MG63 (cell line): ENCODE measurements around the gene ADGRB2. TPM values are rescaled to one million over a fixed set of nuclear protein-coding genes. Genes with fewer than 3 reads are reported as not detected.

Experiments
- DNase-seq: peaks from one replicate; pipeline ENCODE4 v3.0.0-alpha.2; 2020
- H3K27me3 ChIP-seq: fragments of 250-450 bp; sonication (Bioruptor Pico); 2 replicates; pipeline ENCODE4 v1.5.1; 2020; ENCODE audit warnings: mild to moderate bottlenecking, moderate library complexity
- H3K36me3 ChIP-seq: fragments of 250-450 bp; sonication (Bioruptor Pico); 2 replicates; pipeline ENCODE4 v1.5.1; 2020; ENCODE audit warnings: mild to moderate bottlenecking, moderate library complexity
- H3K4me3 ChIP-seq: fragments of 250-450 bp; sonication (Bioruptor Pico); 2 replicates; pipeline ENCODE4 v1.5.1; 2020; ENCODE audit warnings: mild to moderate bottlenecking, moderate library complexity
- H3K9me3 ChIP-seq: fragments of 250-450 bp; sonication (Bioruptor Pico); 2 replicates; pipeline ENCODE4 v1.5.1; 2020; ENCODE audit warnings: mild to moderate bottlenecking, moderate library complexity
- total RNA-seq: library from RNA; depleted of rRNA; stranded (reverse); fragments of >200 nt; shearing (Covaris generic); gene quantifications from 2 replicates; pipeline ENCODE4 v1.2.3, GENCODE V29; 2014; ENCODE audit warnings: low replicate concordance

ADGRB2 gene
- total RNA-seq, 1 experiment from 2014 or later = 8.5 TPM

DNA sequence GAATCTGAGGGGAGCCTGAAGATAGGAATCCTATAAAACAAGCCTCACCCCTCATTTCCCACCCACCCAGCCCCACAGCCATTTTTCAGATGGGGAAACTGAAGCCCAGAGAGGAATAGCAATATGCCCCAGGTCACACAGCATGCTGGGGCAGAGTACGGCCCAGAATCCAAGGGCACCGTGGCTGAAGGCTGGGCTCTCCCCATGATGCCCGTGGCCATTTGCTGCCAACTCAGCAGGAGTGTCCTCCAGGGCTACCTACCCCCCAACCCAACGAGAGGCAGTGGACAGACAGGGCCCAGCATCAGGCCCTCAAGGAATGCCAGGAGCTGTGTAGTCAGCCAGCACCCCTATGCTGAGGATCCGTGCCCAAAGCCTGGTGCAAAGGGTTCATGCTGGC, 68.8 kb downstream of the ADGRB2 start:
- no peaks in the 10 kb centered on the region for H3K27me3 ChIP-seq
- DNase-seq = no peak
- no peaks in the 10 kb centered on the region for H3K9me3 ChIP-seq
- no peak overlapping the region for H3K4me3 ChIP-seq
- peaks cover 74% of the 10 kb centered on the region for H3K36me3 ChIP-seq

DNA sequence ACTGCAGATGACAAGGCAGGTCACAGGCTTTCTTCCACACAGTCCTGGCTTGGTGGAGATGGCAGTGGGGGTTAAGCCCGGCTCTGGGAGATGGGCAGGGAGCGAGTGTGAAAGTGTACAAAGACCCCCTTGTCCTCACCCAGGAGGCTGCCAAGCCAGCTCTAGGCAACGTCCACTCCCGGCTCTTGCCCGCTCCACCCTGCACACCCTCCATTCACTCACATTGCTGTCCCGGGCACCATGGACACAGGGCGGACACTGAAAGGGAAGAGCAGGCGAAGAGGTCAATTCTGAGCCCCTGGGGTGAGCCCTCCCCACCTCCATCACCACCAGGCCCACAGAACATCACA, 69.2 kb downstream of the ADGRB2 start:
- peaks cover 74% of the 10 kb centered on the region for H3K36me3 ChIP-seq
- no peak for DNase-seq

DNA sequence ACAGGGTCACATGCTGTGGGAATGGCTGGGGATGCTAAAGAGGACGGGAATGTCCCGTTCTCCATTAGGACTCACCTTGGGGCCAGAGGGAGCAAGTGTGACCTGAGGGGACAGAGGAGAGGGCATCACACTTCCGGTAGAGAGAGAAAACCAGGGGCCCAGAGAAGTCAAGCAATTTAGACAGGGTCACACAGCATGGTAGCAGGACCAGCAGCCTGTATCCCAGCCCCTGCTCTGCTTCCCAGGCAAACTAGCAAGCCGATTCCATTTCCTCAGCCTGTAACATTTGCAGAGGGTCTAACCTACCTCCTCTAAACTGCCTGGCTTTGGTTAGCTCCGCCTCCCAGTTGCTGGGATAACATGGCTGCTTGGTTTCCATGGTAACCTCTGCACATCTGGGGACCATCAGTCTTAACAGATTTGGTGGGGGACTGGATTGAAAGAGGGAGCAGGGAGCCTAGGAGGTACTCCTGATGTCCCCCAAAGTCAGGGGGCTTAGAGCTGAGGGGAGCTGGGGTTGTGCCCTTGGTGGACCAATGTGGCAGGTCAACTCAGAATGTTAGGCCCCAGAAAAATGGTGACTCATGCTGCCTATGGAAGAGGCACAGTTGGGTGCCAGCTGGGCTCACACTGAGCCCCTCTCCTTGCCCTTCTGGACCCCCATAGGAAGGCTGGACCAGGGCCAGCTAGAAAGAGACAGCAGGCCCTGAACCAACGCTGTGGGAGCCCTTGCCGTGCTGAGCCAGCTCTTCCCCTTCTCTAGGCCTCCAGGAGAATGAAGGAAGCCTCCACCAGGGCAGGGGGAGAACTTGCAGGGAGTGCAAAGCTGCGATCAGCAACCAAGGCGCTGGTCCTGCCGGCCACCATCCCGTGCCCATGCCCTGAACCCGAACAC, 69.8 kb downstream of the ADGRB2 start:
- no peaks in the 10 kb centered on the region for H3K9me3 ChIP-seq
- no peak for DNase-seq
- no peak overlapping the region for H3K4me3 ChIP-seq
- peaks cover 74% of the 10 kb centered on the region for H3K36me3 ChIP-seq
- no peaks in the 10 kb centered on the region for H3K27me3 ChIP-seq

More for the DNA sequence above, 69.2 kb downstream of the ADGRB2 start:
- Histone ChIP-seq H3K4me3 (no peak overlapping the region), H3K9me3 (no peaks in the 10 kb centered on the region), H3K27me3 (no peaks in the 10 kb centered on the region)

DNA sequence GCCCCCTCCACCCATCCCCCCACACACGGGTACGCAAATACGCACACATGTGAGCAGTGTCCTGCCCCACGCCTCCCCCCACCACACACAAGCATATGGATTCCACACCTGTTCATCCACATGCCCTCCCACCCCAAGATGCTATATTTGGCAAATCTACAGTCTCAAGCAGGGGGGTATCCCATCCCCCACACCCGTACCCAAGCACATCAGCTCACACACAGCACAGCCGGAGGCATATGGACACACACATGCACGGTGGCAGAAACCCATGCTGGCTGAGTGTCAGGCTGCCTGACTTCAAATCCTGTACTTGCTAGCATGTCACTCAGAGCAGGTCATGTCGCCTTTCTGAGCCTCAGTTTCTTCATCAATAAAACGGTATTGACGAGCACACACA, 70.9 kb downstream of the ADGRB2 start:
- no peak for DNase-seq
- no peaks in the 10 kb centered on the region for H3K9me3 ChIP-seq

DNA sequence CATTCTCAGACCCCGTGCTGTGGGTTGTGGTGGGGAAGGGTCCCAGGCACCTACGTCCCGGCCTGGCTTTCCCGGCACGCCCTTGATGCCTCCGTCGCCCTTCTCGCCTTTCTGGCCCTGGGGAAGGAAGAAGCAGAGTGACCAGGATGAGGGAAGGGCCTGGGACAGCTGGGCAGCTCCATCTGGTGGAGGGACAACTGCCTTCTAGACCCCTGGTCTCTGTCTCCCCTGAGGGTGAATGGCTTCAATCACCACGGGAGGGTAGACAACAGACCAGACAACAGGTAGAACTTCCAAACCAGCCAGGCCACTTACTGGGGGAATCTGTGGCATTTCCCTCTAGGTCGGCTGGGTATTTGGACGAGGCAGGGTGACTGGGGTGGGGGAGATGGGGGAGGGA, 72.2 kb downstream of the ADGRB2 start:
- Histone ChIP-seq H3K4me3 (no peak overlapping the region), H3K9me3 (no peaks in the 10 kb centered on the region), H3K27me3 (no peaks in the 10 kb centered on the region), H3K36me3 (peaks cover 59% of the 10 kb centered on the region)
- DNase-seq = no peak

More for the DNA sequence above, 70.9 kb downstream of the ADGRB2 start:
- H3K27me3 ChIP-seq = no peaks in the 10 kb centered on the region
- peaks cover 68% of the 10 kb centered on the region for H3K36me3 ChIP-seq
- no peak overlapping the region for H3K4me3 ChIP-seq

DNA sequence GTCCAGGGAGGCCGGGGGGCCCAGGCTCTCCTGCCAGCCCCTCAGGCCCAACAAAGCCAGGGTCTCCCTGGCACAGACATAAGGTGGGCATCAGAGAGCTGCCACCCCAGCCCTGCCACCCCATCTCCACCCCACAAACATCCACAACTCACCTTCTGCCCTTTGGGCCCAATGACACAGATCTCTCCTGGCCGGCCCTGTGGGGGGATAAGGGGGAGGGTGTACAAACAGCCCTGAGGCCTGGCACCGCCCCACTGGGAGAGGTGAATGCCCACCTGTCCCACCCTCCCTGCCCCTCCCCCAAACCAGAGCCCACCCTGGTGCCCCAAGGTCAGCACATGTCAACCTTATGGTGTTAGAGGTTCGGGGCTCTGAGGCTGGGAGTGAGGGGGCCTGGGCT, 72.7 kb downstream of the ADGRB2 start:
- Histone ChIP-seq H3K27me3 (no peaks in the 10 kb centered on the region), H3K4me3 (no peak overlapping the region), H3K9me3 (no peaks in the 10 kb centered on the region), H3K36me3 (peaks cover 55% of the 10 kb centered on the region)
- no peak for DNase-seq

DNA sequence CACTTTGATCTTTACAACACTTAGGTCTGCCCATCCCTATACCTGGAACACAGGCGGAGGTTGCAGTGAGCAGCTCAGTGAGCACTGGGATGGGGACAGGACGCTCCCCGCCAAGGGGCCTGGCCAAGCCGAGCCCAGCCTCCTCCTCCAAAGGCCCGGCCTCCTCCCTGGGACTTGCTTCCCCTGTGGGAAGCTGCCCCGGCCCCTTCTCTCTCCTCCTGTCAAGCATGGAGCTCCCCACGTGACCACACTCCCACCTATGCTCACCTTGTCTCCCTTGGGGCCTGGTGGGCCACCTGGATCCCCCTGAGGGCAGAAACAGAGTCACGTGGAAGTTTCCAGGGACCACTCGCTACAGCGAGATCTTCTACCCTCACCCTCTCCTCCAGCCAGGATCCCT, 73.2 kb downstream of the ADGRB2 start:
- Histone ChIP-seq H3K36me3 (peaks cover 59% of the 10 kb centered on the region), H3K27me3 (no peaks in the 10 kb centered on the region)

DNA sequence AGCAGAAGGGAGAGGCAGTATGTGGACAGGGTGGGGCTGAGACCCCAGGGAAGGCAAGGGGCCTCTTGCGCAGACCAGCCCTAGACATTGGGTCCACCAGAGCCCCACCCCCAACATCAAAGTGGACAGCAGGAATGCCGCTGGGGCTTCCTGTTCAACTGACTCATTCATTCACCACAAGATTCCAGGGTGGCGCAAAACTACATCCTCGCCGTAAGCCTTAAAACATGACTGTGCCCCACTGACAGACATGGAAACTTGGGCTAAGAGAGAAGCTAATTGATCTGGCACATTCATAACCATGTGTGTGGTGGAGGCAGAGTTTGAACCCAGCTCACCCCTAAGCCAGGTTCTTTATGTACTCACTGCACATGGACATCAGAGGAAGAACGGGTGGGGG, 74.3 kb downstream of the ADGRB2 start:
- H3K4me3 ChIP-seq = no peak overlapping the region

More for the DNA sequence above, 73.2 kb downstream of the ADGRB2 start:
- H3K4me3 ChIP-seq = no peak overlapping the region
- H3K9me3 ChIP-seq = no peaks in the 10 kb centered on the region
- no peak for DNase-seq

DNA sequence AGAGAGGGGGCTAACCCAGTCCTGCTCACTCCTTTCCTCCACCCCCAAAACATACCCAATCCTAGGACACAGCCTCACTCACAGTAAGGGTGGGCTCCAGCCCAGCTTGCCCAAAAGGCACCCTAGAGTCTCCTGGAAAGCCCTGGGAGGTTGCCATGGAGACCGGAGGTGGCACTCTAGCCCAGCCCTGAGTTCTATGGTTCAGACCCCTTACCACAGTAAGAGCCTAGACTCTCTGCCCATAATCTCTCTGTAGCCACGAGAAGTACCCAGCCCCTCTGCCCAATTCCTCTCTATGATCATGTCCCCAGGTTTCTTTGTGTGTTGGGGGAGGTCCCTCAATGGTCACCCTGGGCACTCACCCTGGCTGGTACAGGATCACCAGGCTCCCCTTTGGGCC, 74.8 kb downstream of the ADGRB2 start:
- H3K4me3 ChIP-seq = no peak overlapping the region
- DNase-seq = no peak
- H3K9me3 ChIP-seq = no peaks in the 10 kb centered on the region
- peaks cover 62% of the 10 kb centered on the region for H3K36me3 ChIP-seq
- H3K27me3 ChIP-seq = no peaks in the 10 kb centered on the region

More for the DNA sequence above, 74.3 kb downstream of the ADGRB2 start:
- Histone ChIP-seq H3K27me3 (no peaks in the 10 kb centered on the region), H3K9me3 (no peaks in the 10 kb centered on the region), H3K36me3 (peaks cover 62% of the 10 kb centered on the region)
- DNase-seq = no peak

DNA sequence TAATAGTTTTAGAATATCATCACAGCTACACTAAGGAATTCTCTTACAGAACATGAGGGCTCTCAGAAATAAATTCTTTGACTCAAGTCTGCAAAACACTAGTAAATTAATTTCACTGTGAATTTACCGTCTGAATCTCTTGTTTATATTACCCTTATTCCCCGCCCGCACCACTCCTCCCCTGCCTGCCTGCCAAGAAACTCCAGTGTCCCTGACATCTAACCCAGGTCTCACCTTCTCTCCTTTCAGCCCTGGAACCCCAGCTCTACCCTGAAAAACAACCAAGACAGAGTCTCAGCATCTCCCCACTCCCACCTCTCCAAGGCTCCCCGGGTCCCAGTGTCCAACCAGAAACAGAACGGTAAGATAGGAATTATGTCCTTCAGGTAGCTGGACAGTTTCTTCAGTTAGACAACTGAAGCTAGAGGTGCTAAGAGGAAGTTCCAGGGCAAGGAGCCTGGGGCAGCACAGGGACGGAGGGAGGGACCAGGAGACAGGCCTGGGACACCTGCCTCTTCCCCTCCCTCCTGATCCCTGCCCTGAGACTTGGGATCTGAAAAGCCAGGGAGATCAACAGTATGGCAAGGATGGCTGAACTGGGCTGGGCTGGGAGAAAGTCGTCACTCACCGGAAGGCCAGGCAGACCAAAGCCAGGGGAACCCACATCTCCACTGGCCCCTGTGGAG, 75.8 kb downstream of the ADGRB2 start:
- Histone ChIP-seq H3K9me3 (no peaks in the 10 kb centered on the region), H3K27me3 (no peaks in the 10 kb centered on the region), H3K36me3 (peaks cover 61% of the 10 kb centered on the region), H3K4me3 (no peak overlapping the region)
- DNase-seq = no peak

DNA sequence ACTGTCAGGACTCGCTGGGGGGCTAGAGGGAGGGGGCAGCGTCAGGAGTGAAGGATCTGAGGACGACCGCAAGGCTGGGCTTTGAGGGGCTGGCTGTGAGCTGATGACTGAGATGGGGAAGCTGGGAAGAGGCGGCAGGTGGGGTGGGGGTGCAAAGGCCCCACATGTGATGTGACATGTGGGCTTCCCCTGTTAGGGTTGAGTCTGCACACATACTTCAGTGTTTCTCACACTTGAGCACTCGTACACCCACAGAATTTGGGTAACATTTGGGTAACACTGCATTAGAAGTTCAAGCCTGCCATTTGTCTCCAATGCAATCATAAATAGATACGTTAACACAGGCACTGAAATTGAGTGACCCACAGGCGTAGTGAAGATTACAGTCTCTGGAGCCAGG, 76.5 kb downstream of the ADGRB2 start:
- H3K9me3 ChIP-seq = no peaks in the 10 kb centered on the region
- H3K4me3 ChIP-seq = no peak overlapping the region
- no peak for DNase-seq
- H3K36me3 ChIP-seq = peaks cover 62% of the 10 kb centered on the region
- no peaks in the 10 kb centered on the region for H3K27me3 ChIP-seq

DNA sequence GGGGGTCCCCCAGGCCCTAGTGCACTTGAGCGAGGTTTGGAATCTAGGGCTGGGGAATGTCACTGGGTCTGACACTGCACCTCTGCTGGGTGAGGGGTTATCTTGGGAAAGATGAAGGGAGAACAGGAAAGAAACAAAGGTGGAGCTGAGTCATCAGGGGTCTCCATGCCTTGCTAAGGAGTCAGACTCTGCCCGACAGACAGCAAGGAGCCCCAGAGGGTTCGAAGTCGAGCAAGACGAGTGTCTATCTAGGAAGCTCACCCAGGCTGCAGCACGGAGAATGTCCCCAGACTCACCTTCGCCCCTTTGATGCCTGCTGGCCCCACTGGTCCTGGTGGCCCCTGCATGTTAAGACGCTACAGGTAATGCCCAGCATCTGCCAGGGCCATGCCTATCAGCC, 78.3 kb downstream of the ADGRB2 start:
- no peaks in the 10 kb centered on the region for H3K27me3 ChIP-seq
- no peak for DNase-seq
- peaks cover 72% of the 10 kb centered on the region for H3K36me3 ChIP-seq
- H3K9me3 ChIP-seq = no peaks in the 10 kb centered on the region
- no peak overlapping the region for H3K4me3 ChIP-seq

DNA sequence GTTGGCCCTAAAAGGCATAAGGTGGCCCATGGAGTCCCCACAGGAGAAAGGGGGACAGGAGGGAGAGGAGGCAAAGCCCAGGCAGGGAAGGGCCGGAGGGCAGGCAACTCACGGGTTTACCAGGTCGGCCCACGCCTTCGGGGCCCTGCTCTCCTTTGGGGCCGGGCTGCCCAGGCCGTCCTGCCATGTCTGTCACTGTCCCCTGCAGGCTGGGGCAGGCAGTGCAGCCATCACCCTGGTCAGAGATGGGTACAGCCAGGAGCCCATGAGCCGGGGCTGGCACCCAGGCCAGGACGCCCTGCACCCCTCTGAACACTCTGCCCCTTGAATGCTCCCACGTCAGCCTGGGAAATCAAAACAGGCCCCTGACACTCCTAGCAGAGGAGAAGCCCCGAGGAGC, 80.1 kb downstream of the ADGRB2 start:
- no peak for DNase-seq
- H3K36me3 ChIP-seq = peaks cover 71% of the 10 kb centered on the region

DNA sequence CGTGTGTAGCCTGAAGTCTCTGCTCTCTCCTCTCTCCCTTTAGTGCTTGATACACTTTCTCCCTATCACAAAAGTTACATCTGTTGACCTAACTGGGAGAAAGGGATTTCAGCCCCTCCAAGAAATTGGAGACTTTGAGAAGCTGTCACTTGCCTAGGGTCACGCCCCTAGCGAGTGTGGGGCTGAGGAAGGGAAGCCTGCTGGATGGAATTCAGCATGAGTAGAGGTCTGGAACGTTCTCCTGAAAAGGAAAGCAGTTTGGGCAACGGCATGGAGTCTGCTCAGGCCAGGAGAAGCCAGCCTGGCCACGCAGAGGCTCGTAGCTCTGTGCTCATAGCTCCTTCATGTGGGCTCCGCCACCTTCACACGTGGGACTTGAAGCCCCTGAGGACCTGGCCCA, 82.7 kb downstream of the ADGRB2 start:
- Histone ChIP-seq H3K27me3 (no peaks in the 10 kb centered on the region), H3K9me3 (no peaks in the 10 kb centered on the region), H3K36me3 (peaks cover 71% of the 10 kb centered on the region), H3K4me3 (no peak overlapping the region)
- no peak for DNase-seq

More for the DNA sequence above, 80.1 kb downstream of the ADGRB2 start:
- H3K9me3 ChIP-seq = no peaks in the 10 kb centered on the region
- H3K4me3 ChIP-seq = no peak overlapping the region
- H3K27me3 ChIP-seq = no peaks in the 10 kb centered on the region

DNA sequence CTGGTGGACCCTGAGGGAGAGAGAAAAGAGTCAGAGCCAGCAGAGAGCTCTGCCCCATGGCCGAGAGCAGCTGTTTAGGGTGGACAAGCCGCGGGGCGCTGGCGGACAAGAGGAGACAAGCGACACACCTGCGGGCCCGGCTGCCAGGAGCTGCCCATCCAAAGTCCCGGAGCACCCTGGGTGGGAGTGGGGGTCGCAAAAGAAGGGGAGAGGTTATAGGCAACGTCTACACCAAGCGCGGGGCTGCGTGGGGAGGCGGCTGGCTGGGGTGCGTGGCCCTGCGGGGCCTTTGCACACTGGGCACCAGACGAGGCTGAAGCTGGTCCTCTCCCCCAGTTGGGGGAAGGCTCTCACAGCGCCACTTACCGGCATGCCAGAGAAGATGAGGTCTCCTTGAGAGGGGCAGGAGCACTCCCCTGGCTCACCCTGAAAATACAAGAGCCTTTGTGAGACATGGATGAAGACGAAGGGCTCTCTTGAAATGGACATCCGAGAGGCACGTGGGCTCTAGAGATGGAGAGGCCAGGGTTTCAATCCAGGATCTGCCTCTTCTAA, 84.4 kb downstream of the ADGRB2 start:
- H3K4me3 ChIP-seq = no peak overlapping the region
- H3K9me3 ChIP-seq = no peaks in the 10 kb centered on the region
- H3K36me3 ChIP-seq = peaks cover 63% of the 10 kb centered on the region
- no peak for DNase-seq
- H3K27me3 ChIP-seq = no peaks in the 10 kb centered on the region

DNA sequence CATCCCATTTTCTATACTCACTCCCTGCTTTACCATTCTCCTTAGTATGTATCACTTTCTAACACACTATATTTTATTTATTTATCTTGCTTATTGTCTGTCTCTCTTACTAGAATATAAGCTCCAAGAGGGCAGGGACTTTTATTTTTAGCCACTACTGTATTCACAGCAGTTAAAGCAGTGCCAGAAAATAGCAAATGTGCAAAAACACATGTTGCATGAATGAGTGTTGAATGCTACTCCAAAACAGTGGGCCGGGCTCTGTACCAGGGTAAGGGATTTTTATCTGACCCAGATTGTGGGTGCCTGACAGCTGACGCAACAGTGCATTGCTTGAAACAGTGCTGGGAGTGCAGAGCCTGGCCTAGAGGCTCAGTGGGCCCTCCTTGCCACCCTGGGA, 85.0 kb downstream of the ADGRB2 start:
- no peak overlapping the region for H3K4me3 ChIP-seq
- no peak for DNase-seq
- H3K36me3 ChIP-seq = peaks cover 63% of the 10 kb centered on the region
- H3K9me3 ChIP-seq = no peaks in the 10 kb centered on the region
- H3K27me3 ChIP-seq = no peaks in the 10 kb centered on the region

DNA sequence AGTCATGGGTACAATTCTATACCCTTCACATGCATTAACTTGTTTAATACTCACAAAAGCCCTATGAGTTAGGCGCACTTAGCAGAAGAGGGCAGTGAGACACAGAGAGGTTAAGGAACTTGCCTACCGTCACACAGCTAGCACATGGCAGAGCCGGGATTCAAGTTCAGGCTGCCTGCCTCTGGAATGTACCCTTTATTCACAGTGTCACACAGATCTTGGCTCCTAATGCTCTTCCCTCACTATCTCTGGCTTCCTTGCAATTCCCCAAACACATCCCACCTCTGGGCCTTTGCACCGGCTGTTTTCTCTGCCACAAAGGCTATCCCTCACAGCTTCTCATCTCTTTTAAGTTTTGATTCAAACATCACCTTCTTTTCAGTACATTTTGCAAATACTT, 85.5 kb downstream of the ADGRB2 start:
- Histone ChIP-seq H3K36me3 (peaks cover 61% of the 10 kb centered on the region), H3K4me3 (no peak overlapping the region), H3K27me3 (no peaks in the 10 kb centered on the region), H3K9me3 (no peaks in the 10 kb centered on the region)
- no peak for DNase-seq
